ENCODE results near the gene FOXD1. TPM values are rescaled to one million over a fixed set of nuclear protein-coding genes. Genes with fewer than 3 reads are reported as not detected.

Gene FOXD1
- total and polyA plus RNA-seq, 2 of the 4 experiments (the other 2 are of a cell fraction), result 3.2 to 23.1 TPM

DNA sequence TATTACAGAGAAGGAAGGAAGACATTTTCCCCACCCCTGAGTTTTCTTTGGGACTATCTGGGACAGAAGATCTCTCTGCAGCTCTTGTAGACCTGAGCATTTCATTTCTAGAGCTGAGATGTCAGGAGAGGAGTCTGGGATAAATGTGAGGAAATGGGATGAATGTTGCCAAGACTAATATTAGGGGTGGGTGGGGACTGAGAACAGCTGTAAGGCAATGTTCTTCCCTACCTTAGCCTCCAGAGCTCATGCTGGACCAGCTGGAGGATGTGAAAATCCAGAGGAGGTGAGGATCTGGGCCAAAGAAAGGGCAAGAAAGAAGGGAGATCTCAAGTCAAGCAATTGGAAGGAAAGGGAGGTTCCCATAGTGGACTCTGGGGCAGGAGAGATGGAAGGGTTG lies 23.1 kb upstream of the FOXD1 start:
- DNase-seq, result no peak
- no peak overlapping the region for H2BK15ac ChIP-seq (ENCODE audit: low read depth, low read length)
- no peak overlapping the region for H3K56ac ChIP-seq (ENCODE audit: extremely low read depth, insufficient read depth, low read length)
- H2BK120ac ChIP-seq (ENCODE audit: low read depth, low read length), result no peak overlapping the region
- no peak overlapping the region for H2AK9ac ChIP-seq (replicated peaks; ENCODE audit: low read depth, low read length, poor library complexity)
- H2AK5ac ChIP-seq (ENCODE audit: low read depth, low read length), result no peak overlapping the region
- TF ChIP-seq POLR2A (IDR thresholded peaks at IDR 0.05; ENCODE audit: low read depth, low read length) (no peak), RAD21 (IDR thresholded peaks at IDR 0.05; ENCODE audit: low read length) (no peak), MXI1 (IDR thresholded peaks at IDR 0.05; ENCODE audit: borderline replicate concordance, low read depth, low read length) (no peak), CEBPB (IDR thresholded peaks at IDR 0.05; ENCODE audit: low read depth, low read length) (no peak), RFX5 (IDR thresholded peaks at IDR 0.05; ENCODE audit: low read depth, low read length) (no peak), FOS (IDR thresholded peaks at IDR 0.05; ENCODE audit: low read depth, low read length) (no peak), MAZ (IDR thresholded peaks at IDR 0.05; ENCODE audit: borderline replicate concordance, low read depth, low read length) (no peak), BHLHE40 (IDR thresholded peaks at IDR 0.05; ENCODE audit: low read depth, low read length) (no peak), NFE2L2 (IDR thresholded peaks at IDR 0.05; ENCODE audit: low read depth, low read length) (no peak), MAFK (IDR thresholded peaks at IDR 0.05; ENCODE audit: low read depth, low read length) (no peak)
- TF ChIP-seq, protein P1, sequence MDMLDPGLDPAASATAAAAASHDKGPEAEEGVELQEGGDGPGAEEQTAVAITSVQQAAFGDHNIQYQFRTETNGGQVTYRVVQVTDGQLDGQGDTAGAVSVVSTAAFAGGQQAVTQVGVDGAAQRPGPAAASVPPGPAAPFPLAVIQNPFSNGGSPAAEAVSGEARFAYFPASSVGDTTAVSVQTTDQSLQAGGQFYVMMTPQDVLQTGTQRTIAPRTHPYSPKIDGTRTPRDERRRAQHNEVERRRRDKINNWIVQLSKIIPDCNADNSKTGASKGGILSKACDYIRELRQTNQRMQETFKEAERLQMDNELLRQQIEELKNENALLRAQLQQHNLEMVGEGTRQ (IDR thresholded peaks at IDR 0.05; ENCODE audit: low read depth, low read length), result no peak
- in situ Hi-C loops (cut with MboI; ENCODE audit: low sequenced_read_pairs), result no loop called here
- ChIA-PET POLR2A (ENCODE audit: unreplicated experiment) (no interaction called here), CTCF (interaction anchor here (1.3 kb wide), 1 partner anchor 17 kb away, joined by 4 read pairs; no protein-coding TSS in a partner anchor)
- no peak overlapping the region for H2BK20ac ChIP-seq (ENCODE audit: low read depth, low read length)
- H3K79me1 ChIP-seq (ENCODE audit: low read depth in 1 of 2, low read length in 2 of 2), result no peaks in the 10 kb centered on the region
- no peaks in the 10 kb centered on the region for H3K36me3 ChIP-seq (ENCODE audit: control insufficient read depth, insufficient read depth, low read length)
- H3K9me3 ChIP-seq (ENCODE audit: control insufficient read depth, insufficient read depth, low read length), result no peaks in the 10 kb centered on the region
- dilution Hi-C loops (cut with HindIII; ENCODE audit: low sequenced_read_pairs, unreplicated experiment), result no loop called here
- no peak overlapping the region for H4K91ac ChIP-seq (ENCODE audit: insufficient read depth, low read depth, low read length)
- H3K23ac ChIP-seq (ENCODE audit: low read depth, low read length), result no peak overlapping the region
- H3K4me1 ChIP-seq (ENCODE audit: control insufficient read depth, insufficient read depth, low read length), result no peaks in the 10 kb centered on the region
- H3K4ac ChIP-seq (ENCODE audit: low read depth, low read length), result no peak overlapping the region
- H3K4me3 ChIP-seq (ENCODE audit: insufficient read depth, low read depth, low read length), result no peak overlapping the region
- no peak overlapping the region for H4K5ac ChIP-seq (ENCODE audit: low read depth, low read length)
- H3K9ac ChIP-seq (ENCODE audit: low read depth, low read length), result no peak overlapping the region
- H4K20me1 ChIP-seq (ENCODE audit: insufficient read depth, low read length), result no peaks in the 10 kb centered on the region
- H2BK5ac ChIP-seq (ENCODE audit: low read depth, low read length, poor library complexity, severe bottlenecking), result no peak overlapping the region
- H3K14ac ChIP-seq (replicated peaks; ENCODE audit: low read depth, low read length), result no peak overlapping the region
- H2AFZ ChIP-seq (replicated peaks; ENCODE audit: low read length, poor library complexity), result no peak overlapping the region
- intact Hi-C loops (cut with micrococcal nuclease), result no loop called here
- no TSS peak for BruUV-seq (replicated peaks)
- H3K9me1 ChIP-seq (ENCODE audit: insufficient read depth, low read length), result no peaks in the 10 kb centered on the region; the same call in 1 of the 2 replicates
- H4K8ac ChIP-seq (ENCODE audit: low read depth in 2 of 2, low read length in 2 of 2), result no peak overlapping the region
- H3K27me3 ChIP-seq (ENCODE audit: control insufficient read depth, insufficient read depth, low read length), result peaks cover 6% of the 10 kb centered on the region; the same call in 1 of the 2 replicates
- no peak overlapping the region for H3K4me2 ChIP-seq (ENCODE audit: low read depth, low read length)
- H3K18ac ChIP-seq (ENCODE audit: low read depth, low read length), result no peak overlapping the region
- no peak overlapping the region for H3K27ac ChIP-seq (ENCODE audit: insufficient read depth, low read length)
- ATAC-seq (ENCODE audit: low read depth), result no peak

All from IMR-90 (cell line).